Stimulated activated CD8-positive, alpha-beta memory T cell treated with anti-CD3 and anti-CD28 coated beads, Interleukin-2, amount 100 ng/mL, for 48 hours (primary cell): ENCODE results near the gene RPL15.
"Not testable (repeated sequence)": the region's sequence is repeated elsewhere in the genome, so short reads cannot be mapped to it uniquely, and the experiment has no call there.

Source experiments
- DNase-seq, 2 donors: peaks; one replicate each; pipeline ENCODE4 v3.0.0-alpha.2; 2020; ENCODE audit warnings: low read depth in 2 of 2

Gene RPL15

DNA sequence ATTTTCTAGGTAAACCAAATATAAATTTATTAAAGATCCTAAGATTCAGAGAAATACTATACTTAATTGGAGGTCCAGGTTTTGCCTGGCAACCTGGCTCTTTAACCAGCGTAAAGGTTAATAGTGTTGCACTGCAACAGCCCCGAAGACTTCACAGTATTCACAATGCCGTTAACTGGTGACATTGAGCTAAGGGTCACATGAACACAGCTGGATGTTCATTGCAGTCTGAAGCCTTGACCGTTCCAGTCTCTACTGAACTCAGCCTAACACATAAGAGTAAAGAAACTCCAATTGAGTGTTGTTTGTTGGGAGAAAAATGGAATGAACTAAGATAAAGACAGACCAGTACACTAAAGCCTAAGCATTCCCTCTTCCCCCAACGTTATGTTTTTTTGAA, 27.0 kb upstream of the RPL15 start:
- DNase-seq, result no peak

DNA sequence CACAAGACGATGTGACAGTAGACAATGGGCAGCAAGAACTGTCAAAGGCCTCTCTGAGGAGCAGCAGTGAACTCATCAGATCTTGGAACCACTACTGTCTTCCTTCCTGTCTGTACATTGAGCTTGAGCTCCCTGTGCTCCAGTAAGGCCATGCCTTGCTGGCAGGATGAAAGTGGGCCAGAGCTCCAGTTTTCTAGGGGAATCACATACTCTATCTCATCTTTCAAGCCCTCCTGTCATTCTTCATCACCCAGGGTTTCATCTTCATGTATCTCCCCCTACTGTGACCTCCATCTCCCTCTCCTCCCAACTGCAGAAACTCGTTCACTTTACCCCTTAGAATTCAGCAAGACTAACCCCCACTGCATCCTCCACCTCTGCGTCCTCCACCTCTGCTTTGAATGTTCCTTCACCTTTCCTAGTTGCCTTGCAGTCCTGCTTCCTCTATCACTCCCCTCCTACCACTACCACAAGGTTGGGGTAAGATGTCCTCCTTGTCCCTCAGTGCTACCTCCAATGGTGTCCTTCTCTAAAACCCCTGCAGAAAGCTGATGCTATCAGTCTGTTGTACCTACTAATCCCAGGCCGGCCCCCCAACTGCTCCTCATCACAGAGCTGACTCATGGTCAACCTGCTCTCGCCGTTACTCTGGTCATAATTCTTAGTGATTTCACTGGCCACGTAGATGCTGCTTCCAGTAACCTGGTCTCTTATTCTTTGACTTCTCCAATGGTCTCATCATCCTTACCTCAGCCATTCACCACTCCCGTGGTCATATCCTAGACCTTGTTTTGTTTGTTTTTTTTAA, 22.5 kb upstream of the RPL15 start:
- DNase-seq, result no peak

DNA sequence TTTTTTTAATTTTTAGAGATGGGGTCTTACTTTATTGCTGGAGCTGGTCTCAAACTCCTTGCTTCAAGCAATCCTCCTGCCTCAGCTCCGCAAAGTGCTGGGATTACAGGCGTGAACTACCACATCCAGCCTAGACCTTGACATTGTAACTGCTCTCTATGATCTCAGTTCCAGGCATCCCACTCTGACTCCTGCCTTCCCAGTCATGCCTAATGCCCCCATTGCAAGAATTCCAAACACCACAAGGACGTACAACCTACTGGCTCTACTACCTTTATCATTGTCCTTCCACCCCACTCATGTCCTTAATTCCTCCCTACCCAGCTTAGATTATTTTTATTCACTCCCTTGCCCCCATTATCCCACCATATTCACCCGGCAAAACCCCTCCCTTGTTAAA, 21.8 kb upstream of the RPL15 start:
- DNase-seq, result no peak

DNA sequence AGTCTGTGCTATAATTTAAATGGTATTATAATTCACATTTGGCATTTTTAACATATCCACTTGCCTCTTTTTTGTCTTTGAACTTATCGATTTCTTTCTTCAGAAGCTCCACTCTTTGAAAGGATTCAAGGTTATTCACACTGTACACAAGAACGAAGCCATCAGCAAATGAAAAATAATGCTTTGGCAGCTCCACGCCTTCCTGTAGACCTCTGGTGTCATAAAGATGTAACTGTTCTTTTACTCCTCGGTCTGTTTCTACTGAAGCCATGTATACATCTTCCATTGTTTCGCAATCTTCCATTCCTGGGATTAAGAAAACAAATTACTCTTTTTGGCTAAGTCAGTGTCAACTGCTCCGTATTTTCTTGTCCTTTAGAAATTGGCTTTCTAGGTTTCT, 16.2 kb upstream of the RPL15 start:
- DNase-seq, result no peak

DNA sequence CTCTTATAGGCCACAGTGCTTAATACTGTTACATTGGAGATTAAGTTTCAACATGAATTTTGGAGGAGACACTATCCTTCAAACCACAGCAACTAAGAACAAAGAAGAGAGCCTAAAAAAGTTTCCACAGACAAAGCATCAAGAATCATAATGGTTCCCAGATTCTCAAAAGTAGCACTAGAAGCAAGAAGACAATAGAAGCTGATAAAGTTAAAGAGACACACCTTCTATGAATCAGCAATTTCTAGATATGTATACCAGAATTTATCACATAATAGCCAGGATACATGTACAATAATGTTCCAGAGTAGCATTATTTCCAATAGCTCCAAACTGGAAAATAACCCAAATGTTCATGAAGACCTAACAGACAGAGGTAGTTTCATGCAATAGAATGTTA, 12.4 kb upstream of the RPL15 start:
- DNase-seq, result no peak

DNA sequence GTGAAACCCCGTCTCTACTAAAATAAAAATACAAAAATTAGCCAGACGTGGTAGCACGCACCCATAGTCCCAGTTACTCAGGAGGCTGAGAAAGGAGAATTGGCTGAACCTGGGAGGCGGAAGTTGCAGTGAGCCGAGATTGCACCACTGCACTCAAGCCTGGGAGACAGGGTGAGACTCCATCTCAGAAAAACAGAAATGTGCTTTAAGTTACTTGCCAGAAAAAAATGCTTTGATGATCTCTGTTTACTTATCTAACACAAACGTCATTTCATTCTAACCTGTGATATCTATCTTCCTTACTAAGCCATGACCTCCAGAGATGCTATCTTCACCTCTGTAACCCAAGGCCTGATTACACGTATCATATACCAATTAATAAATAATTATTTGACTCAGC, 7.6 kb upstream of the RPL15 start:
- DNase-seq, result no peak

DNA sequence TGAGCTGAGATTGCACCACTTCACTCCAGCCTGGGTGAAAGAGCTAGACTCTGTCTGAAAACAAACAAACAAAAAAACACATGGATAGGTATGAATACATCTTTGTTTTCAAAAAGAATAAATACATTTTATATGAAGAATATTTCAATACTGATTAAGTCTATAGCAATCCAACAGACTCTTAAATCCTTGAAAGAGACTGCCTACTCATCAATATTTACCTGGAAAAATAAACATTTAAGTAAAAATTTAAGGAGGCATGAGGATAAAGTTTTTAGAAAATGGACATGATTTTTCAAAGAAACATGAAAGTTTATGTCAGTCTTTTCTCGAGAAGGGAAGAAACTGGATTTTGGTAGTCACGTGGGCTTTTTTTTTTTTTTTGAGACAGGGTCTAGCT, 5.5 kb upstream of the RPL15 start:
- DNase-seq, result no peak

DNA sequence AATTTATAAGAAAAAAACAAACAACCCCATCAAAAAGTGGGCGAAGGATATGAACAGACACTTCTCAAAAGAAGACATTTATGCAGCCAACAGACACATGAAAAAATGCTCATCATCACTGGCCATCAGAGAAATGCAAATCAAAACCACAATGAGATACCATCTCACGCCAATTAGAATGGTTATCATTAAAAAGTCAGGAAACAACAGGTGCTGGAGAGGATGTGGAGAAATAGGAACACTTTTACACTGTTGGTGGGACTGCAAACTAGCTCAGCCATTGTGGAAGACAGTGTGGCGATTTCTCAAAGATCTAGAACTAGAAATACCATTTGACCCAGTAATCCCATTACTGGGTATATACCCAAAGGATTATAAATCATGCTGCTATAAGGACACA, 4.6 kb upstream of the RPL15 start:
- DNase-seq, result not testable (repeated sequence)

DNA sequence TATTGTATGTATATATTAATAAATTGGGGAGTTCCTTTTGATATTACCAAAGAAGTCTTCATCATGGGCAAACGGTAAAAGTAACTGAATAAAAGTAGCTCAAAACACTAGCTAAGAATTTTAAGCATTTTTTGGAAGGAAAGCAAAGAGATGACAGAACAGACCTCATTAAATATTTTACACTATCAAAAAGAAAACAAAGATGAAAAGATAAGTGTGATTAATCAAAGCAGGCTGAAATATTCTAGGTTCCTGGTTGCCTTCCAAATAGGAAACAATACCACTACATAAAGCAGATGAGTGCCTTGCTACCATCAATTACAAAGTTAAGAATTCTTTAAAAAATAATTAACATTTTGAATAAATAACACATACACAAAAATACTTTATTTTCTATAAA, 3.8 kb upstream of the RPL15 start:
- DNase-seq, result no peak

DNA sequence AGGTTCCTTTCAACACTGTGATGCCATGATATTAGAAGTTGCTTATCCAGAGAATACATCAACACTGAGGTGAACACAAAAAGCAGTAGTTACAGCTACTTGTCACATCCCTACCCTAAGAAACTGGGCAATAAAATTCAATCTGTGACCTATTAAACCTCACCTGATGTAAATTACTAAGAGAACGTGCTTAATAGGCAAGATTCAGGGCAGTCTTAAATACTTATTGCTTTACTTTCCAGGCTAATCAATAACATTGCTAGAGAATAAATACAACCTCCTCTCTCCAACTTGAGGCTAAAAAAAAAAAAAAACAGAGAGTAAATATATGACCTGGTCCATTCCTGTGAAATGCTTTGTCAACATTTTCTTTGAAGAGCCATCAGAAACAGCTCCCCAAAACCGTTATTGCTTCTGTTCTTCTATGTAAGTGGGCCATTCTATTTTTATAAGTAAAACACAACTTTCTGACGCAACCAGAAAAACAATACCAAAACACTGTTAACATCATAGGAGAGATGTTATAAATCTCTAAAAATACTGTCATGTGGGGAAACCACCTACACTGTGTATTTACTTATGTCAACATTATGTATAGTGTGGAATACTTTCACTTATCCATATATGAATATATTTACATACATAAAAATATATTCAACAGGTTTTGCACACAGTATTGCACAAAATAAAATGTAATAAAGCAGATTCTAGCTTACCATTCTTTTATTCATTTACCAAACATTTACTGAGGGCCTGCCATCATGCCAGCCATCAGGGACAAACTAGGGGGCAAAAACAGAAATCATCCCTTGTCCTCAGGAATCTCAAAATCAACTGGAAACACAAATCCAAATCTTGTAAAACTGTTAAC, 2.8 kb upstream of the RPL15 start:
- DNase-seq, result no peak

DNA sequence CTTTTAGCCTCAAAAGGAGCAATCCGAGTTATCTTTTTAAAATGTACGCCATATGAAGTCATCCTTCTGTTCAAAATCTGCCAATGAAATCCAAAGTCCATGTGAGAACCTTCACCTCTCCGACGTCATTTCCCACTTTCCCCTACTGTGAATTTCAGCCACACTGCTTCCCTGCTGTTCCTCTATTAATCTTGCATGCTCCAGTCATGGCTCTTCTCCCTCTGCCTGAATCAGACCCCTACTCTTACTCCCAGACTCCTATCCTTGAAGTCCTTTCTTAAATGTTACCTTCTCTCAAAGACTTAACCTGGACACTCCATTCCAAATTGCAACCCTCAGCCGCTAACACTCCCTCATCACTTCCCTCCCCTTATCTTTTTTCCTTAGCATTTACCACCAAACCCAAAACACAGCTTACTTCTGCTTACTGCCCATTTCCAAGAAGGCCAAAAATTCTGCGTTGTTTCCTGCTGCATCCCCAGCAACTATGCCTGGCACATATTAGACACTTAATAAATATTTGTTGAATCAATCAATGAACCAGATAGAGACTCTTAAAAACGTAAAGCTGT, 1.3 kb upstream of the RPL15 start:
- DNase-seq, result no peak

DNA sequence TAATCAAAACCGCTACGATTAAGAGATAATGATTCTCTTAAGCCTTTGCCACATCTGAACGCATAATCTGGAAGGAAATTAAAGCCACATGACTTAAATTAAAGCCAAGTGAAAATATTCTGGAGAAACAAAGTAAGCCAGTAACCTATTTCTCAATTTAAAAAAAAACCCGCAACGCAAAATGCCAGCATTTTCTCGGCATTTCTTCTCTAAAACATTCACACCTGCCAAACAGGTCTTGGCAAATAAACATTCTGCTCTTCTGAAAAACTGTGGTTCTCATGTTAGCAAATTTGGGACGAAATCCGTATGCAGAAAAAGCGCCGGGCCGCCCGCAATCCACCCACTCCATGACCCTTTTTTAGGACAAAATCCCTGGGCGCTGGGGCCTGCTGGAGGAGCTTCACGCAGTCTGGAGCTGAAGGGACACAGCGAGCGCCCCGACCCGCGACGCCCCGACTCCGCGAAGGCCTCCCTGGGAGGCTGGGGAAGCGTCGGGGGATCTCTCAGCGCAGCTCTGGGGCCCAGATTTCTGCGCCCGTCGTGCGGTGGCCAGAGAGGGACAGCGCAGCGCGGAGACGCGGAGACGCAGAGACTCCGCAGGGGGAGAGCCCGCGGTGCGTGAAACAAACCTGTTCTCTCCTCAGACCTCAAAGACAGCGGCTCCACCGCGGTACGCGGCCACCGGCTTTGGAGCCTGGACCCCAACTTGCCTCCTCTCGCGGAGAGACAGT, 613 bp upstream of the RPL15 start:
- DNase-seq, result no peak

DNA sequence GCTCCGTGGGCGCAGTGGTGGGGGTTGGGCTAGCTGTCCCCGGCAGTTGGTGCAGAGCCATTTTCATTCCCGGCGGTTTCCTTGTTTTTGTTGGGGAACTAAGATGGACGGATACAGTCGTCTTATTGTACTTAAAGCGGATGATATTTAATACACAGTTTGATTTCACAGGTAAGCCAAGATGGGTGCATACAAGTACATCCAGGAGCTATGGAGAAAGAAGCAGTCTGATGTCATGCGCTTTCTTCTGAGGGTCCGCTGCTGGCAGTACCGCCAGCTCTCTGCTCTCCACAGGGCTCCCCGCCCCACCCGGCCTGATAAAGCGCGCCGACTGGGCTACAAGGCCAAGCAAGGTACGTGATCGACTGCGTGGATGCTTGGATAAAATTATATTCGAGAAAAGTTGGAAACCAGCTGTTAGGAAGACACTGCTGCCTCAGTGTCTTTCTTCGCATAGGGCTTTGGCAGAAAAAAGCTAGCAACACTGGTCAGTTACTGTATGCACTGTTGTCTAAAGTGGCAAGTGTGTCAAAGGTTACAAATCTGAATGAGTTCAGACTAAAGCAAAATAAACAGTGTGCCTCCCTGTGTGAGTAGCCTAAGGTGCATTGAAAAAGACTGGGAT, 859 bp downstream of the RPL15 start:
- DNase-seq, result peak in 1 of 2 donors; percentile 65

DNA sequence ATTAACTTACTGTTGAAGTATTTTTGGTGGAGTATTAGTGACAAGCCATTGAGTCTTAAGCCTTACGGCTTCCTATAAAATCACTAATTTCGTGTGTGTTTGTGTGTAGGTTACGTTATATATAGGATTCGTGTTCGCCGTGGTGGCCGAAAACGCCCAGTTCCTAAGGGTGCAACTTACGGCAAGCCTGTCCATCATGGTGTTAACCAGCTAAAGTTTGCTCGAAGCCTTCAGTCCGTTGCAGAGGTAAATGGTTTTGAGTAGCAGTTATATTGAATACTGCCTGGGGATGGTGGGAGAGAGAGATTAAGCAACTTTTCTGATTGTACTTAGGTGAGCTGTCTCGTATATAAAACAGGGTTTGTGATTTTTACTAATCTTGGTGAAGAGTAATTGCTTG, 1.4 kb downstream of the RPL15 start:
- DNase-seq, result not testable (repeated sequence)

DNA sequence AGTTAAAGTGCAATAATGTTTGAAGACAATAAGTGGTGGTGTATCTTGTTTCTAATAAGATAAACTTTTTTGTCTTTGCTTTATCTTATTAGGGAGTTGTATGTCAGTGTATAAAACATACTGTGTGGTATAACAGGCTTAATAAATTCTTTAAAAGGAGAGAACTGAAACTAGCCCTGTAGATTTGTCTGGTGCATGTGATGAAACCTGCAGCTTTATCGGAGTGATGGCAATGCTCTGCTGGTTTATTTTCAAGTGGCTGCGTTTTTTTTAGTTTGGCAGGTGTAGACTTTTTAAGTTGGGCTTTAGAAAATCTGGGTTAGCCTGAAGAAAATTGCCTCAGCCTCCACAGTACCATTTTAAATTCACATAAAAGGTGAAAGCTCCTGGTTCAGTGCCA, 2.7 kb downstream of the RPL15 start:
- no peak for DNase-seq

DNA sequence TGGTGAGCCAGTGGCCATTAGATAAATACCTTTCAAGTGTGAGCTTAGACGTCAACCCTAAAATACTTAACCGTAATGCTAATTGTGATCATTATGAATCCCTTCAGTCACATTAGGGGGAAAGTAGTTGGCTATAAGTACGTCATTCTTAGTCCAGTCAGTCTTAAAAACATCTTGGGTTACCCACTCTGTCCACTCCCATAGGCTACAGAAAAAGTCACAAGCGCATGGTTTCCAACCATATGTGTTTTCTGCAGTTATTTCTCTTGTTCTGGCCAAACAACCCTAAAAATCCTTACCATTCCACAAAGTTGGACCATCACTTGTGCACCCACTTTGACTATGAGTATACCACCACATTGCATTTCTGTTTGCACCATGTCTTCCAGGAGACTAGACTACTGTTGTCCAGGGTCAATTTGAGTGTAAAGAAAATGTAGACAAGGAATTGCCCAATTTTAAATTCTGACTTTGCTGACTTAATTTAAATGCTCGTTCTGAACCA, 3.3 kb downstream of the RPL15 start:
- no peak for DNase-seq

DNA sequence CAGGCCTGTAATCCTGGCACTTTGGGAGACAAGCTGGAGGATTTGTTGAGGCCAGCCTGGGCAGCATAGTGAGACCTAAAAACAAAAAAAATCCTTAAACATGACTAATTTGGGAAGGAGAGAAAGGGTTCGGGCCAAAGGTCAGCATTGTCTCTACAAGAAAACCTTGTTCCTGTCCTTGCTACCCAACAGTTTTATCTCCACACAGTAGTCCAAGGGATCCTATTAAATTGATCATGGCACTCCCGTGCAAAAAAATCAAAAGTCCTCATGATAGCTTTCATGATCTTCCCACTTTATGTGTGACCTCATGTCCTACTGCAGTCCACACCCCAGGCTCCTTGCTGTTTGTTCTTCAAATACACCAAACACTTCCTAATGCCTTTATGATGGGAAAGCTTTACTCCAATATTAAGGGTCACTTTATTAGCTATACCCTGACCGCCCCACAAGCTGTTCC, 4.2 kb downstream of the RPL15 start:
- DNase-seq, result no peak

DNA sequence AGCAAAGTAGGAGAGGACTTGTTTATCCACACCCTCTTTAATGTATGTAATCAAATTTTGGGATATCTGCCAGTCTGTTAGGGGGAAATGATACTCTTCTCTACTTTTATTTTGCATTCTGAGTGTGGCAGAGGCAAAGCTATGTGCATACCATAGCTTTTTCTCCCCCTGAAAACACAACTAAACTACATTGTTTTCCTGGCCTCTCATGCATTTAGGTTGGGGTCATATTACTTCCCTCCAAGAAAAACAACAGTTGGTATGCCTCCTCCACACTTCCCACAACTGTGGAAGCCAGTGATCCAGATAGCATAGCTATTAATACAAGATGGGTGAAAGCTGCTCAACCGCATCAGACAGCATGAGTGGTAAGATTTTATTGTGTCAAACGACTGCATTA, 6.9 kb downstream of the RPL15 start:
- DNase-seq, result no peak

DNA sequence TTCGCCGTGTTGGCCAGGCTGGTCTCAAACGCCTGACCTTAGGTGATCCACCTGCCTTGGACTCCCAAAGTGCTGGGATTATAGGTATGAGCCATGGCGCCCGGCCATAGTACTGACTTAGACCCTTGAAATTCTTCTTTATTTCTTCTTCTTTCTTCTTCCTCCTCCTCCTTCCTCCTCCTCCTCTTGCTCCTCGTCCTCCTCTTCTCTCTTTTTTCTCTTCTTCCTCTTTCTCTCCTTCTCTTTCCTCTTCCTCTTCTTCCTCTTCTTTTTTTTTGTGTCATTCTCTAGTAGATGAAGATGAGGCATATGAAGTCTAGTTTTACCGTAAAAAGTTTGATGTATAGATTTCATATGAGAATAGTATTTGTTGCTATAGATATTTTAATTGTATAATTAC, 9.3 kb downstream of the RPL15 start:
- DNase-seq, result no peak

DNA sequence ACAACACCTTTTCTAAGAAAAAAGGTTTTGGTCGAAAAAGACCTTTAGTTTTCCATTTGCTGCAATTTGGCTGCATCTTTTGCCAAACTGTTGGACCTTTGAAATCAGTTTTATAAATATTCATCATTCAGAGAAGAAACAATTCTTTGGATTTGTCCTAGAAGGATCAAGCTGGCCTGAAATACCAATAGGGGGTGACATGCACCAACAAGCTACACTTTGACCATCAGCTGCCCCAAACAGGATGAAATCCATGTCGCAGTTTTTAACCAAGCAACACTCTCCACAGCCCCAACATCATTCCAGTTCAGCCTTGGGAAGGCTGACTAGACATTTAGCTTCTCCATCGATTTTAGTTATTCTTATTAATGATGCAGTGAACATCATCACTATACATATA, 9.8 kb downstream of the RPL15 start:
- no peak for DNase-seq

DNA sequence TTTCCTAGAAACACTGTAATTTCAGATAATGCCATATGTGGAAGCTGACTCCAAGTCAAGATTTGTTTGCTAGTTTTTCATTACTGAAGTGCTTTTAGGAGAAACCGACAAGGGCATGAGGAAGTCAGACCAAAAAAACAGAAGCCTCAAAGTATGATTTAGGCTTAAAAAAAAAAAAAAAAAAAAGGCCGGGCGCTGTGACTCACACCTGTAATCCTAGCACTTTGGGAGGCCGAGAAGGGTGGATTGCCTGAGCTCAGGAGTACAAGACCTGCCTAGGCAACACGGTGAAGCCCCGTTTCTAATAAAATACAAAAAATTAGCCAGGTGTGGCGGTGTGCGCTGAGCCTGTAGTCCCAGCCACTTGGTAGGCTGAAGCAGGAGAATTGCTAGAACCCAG, 11.6 kb downstream of the RPL15 start:
- DNase-seq, result no peak
